ENCODE data around the gene ZCCHC8. TPM values are rescaled to one million over a fixed set of nuclear protein-coding genes. Genes with fewer than 3 reads are reported as not detected.
A peak's percentile ranks its signal among the peaks of the same experiment; 100 is the strongest.

ZCCHC8 gene
- total RNA-seq, 6 donors from 2014 or later = 16.6 to 58.7 (median 20.0) TPM

DNA sequence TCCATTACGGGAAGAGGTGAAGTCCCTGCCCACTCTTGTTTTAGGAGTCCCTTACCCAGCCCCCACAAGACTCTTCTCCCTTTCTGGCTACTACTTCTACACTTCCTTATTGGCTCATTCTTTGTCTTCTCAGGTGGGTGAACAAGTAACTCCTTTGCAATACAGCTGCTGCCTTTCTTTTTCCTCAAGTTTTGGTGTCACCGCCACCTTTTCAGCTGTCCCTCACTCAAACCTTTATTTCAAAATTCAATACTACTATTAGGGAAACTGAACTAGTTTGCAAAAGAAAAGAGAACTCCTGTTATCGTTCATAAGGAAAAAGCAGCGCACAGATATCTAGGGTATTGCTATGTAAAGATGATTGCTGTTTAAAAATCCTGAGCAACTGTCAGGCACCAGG is 19.9 kb upstream of the ZCCHC8 start:
- Histone ChIP-seq H3K36me3 (peaks cover 52 to 77% (median 60%) of the 10 kb centered on the region in 4 donors), H3K27ac (no peak overlapping the region), H3K4me1 (peaks cover 31 to 42% (median 37%) of the 10 kb centered on the region in 4 donors), H3K27me3 (no peaks in the 10 kb centered on the region), H3K9me3 (no peaks in the 10 kb centered on the region), H3K4me3 (no peak overlapping the region)
- DNase-seq = no peak
- TF ChIP-seq POLR2AphosphoS5 (IDR thresholded peaks at IDR 0.05) = no peak
- TF ChIP-seq, protein P1, sequence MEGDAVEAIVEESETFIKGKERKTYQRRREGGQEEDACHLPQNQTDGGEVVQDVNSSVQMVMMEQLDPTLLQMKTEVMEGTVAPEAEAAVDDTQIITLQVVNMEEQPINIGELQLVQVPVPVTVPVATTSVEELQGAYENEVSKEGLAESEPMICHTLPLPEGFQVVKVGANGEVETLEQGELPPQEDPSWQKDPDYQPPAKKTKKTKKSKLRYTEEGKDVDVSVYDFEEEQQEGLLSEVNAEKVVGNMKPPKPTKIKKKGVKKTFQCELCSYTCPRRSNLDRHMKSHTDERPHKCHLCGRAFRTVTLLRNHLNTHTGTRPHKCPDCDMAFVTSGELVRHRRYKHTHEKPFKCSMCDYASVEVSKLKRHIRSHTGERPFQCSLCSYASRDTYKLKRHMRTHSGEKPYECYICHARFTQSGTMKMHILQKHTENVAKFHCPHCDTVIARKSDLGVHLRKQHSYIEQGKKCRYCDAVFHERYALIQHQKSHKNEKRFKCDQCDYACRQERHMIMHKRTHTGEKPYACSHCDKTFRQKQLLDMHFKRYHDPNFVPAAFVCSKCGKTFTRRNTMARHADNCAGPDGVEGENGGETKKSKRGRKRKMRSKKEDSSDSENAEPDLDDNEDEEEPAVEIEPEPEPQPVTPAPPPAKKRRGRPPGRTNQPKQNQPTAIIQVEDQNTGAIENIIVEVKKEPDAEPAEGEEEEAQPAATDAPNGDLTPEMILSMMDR (IDR thresholded peaks at IDR 0.05) = no peak
- TF ChIP-seq EP300 (IDR thresholded peaks at IDR 0.05) = no peak
- TF ChIP-seq POLR2A (IDR thresholded peaks at IDR 0.05) = no peak
- 95 to 96% methylated on average over 4 of the region's 4 CpGs for WGBS, 2 donors
- ATAC-seq (ENCODE audit: low FRiP score in 2 of 2) = no peak

DNA sequence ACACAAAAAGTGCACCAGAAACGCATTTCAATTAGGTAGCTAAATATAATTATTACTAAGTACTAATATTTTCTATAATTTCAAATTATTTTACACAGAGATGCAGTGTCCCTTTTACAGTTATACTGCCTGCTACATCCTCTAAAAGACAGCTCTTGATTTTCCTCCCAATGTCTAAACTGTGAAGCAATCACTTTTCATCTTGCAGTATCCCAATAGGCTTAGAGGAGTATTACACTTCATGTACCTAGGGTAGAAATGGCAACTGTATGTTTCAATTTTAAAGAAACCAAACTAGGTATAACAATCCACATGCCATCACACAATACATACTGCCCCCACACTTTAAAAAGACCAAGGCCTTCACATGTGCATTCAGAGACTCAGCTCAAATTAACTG is 18.7 kb upstream of the ZCCHC8 start:
- WGBS, 2 donors = 91 to 94% methylated on average over 1 of the region's 1 CpG
- no peak for DNase-seq
- Histone ChIP-seq H3K27me3 (no peaks in the 10 kb centered on the region), H3K4me3 (no peak overlapping the region), H3K9me3 (no peaks in the 10 kb centered on the region), H3K27ac (no peak overlapping the region), H3K36me3 (peaks cover 64 to 81% (median 69%) of the 10 kb centered on the region in 4 donors), H3K4me1 (peaks cover 21 to 33% (median 28%) of the 10 kb centered on the region in 4 donors)
- no peak for ATAC-seq (ENCODE audit: low FRiP score in 2 of 2)
- TF ChIP-seq, protein P1 (IDR thresholded peaks at IDR 0.05) = no peak
- no peak for TF ChIP-seq POLR2A (IDR thresholded peaks at IDR 0.05)
- TF ChIP-seq EP300 (IDR thresholded peaks at IDR 0.05) = no peak
- TF ChIP-seq POLR2AphosphoS5 (IDR thresholded peaks at IDR 0.05) = no peak

DNA sequence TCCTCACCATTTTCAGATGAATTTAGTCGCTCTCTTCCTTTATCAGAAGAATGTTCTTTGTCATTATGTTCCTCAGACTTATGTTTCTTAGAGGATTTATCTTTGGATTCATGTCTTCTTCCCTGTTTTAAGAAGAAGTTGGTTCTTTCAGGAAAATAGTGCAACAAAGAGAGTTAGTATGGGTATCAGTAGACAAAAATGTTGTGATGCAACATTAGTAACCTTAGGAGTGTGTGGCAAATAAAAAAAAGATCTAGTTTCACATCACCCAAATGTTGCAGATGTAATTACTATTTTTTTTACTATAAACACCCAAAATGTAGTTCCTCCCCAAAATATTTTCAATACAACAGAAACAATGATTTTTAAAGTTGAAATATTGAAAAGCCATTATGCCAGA is 18.2 kb upstream of the ZCCHC8 start:
- no peak for ATAC-seq (ENCODE audit: low FRiP score in 2 of 2)
- H3K27me3 ChIP-seq = no peaks in the 10 kb centered on the region
- H3K27ac ChIP-seq = no peak overlapping the region
- no peak for TF ChIP-seq POLR2A (IDR thresholded peaks at IDR 0.05)
- no peak for TF ChIP-seq EP300 (IDR thresholded peaks at IDR 0.05)
- TF ChIP-seq, protein P1 (IDR thresholded peaks at IDR 0.05) = no peak
- no peak for TF ChIP-seq POLR2AphosphoS5 (IDR thresholded peaks at IDR 0.05)
- 92 to 100% methylated on average over 1 of the region's 1 CpG for WGBS, 2 donors
- H3K9me3 ChIP-seq = no peaks in the 10 kb centered on the region
- H3K4me3 ChIP-seq = no peak overlapping the region
- no peak for DNase-seq
- H3K36me3 ChIP-seq = peaks cover 64 to 85% (median 72%) of the 10 kb centered on the region in 4 donors
- H3K4me1 ChIP-seq = peaks cover 18 to 28% (median 23%) of the 10 kb centered on the region in 4 donors

DNA sequence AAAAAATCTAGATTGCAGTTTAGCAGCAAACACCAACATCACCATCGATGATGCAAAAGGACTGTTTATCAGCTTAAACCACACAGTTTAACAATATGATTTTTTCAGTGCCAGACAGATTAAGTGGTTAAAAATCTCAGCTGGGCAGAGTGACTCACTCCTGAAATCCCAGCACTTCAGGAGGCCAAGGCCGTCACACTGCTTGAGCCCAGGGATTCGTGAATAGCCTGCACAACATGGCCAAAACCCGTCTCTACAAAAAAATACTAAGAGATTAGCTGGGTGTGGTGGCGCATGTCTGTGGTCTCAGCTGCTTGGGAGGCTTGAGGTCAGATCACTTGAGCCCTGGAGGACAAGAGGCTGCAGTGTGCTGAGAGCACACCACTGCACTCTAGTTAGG is 17.1 kb upstream of the ZCCHC8 start:
- H3K4me3 ChIP-seq = no peak overlapping the region
- H3K27ac ChIP-seq = no peak overlapping the region
- no peaks in the 10 kb centered on the region for H3K9me3 ChIP-seq
- H3K36me3 ChIP-seq = peaks cover 71 to 95% (median 81%) of the 10 kb centered on the region in 4 donors
- H3K27me3 ChIP-seq = no peaks in the 10 kb centered on the region
- TF ChIP-seq POLR2A (IDR thresholded peaks at IDR 0.05) (no peak), POLR2AphosphoS5 (IDR thresholded peaks at IDR 0.05) (no peak), EP300 (IDR thresholded peaks at IDR 0.05) (no peak)
- TF ChIP-seq, protein P1 (IDR thresholded peaks at IDR 0.05) = no peak
- peaks cover 7 to 18% (median 12%) of the 10 kb centered on the region in 4 donors for H3K4me1 ChIP-seq
- ATAC-seq (ENCODE audit: low FRiP score in 2 of 2) (peak in 1 of 2 donors; percentile 82), DNase-seq (no peak)
- 62 to 72% methylated on average over 5 of the region's 5 CpGs for WGBS, 2 donors

Measured in upper lobe of left lung (tissue), 6 donors.